ENCODE results near the gene WDTC1. TPM values are rescaled to one million over a fixed set of nuclear protein-coding genes. Genes with fewer than 3 reads are reported as not detected.
A peak's percentile ranks its signal among the peaks of the same experiment; 100 is the strongest.

WDTC1 gene
- total and polyA plus RNA-seq, 9 of the 15 experiments (the other 6 are each of a cell fraction or from before 2014, with no cell fraction given), result 0.18 to 32.3 (median 8.8) TPM

GRCh38 chr1:27321813-27322568, 87.6 kb downstream of the WDTC1 start, which contains the start of gene TMEM222 (continued):
- TF ChIP-seq TAF15 (IDR thresholded peaks at IDR 0.05; ENCODE audit: low read depth, low read length), result no peak
- 0 out of 2 replicates have a peak, but pooled peaks have one; percentile 41 for TF ChIP-seq CREB3 (tag; conservative IDR thresholded peaks at IDR 0.05; ENCODE audit: low read depth)
- peak; percentile 91 for TF ChIP-seq ELF4 (CRISPR knock-in tag; IDR thresholded peaks at IDR 0.05)
- TF ChIP-seq TFAP4 (CRISPR knock-in tag; IDR thresholded peaks at IDR 0.05; ENCODE audit: borderline replicate concordance), result peak; percentile 92
- peak; percentile 86 for TF ChIP-seq CGGBP1 (CRISPR knock-in tag; IDR thresholded peaks at IDR 0.05)
- peak; percentile 97 for TF ChIP-seq FOXK1 (CRISPR knock-in tag; IDR thresholded peaks at IDR 0.05; ENCODE audit: borderline replicate concordance)
- TF ChIP-seq PCBP1 (IDR thresholded peaks at IDR 0.05; ENCODE audit: low read depth, low read length, poor library complexity, severe bottlenecking), result peak; percentile 74
- TF ChIP-seq ZNF592 (IDR thresholded peaks at IDR 0.05), result no peak
- peak; percentile 99 for TF ChIP-seq FOXP4 (CRISPR knock-in tag; IDR thresholded peaks at IDR 0.05; ENCODE audit: borderline replicate concordance)
- no peak for TF ChIP-seq PTTG1 (tag; IDR thresholded peaks at IDR 0.05; ENCODE audit: low read depth)
- peak; percentile 83 for TF ChIP-seq FUS (optimal IDR thresholded peaks at IDR 0.05; ENCODE audit: low read depth, low read length)
- no peak for TF ChIP-seq SNIP1 (IDR thresholded peaks at IDR 0.05; ENCODE audit: low read depth)
- TF ChIP-seq KHSRP (IDR thresholded peaks at IDR 0.05), result no peak
- no peak for TF ChIP-seq SAFB2 (IDR thresholded peaks at IDR 0.05; ENCODE audit: borderline replicate concordance, low read depth, low read length, severe bottlenecking)
- TF ChIP-seq BCOR (IDR thresholded peaks at IDR 0.05), result 0 out of 2 replicates have a peak, but pooled peaks have one; percentile 14
- 0 out of 2 replicates have a peak, but pooled peaks have one; percentile 24 for TF ChIP-seq CHD2 (IDR thresholded peaks at IDR 0.05; ENCODE audit: low read depth, low read length)
- peak; percentile 61 for TF ChIP-seq POU5F1 (IDR thresholded peaks at IDR 0.05; ENCODE audit: borderline replicate concordance, low read depth, low read length, partially characterized antibody)
- TF ChIP-seq CSDE1 (IDR thresholded peaks at IDR 0.05), result peak in 1 of 2 experiments; percentile 72; a peak in 2 of 4 replicates

Data from K562 (cell line).